Brain microvascular endothelial cell (primary cell): ENCODE results near the gene NFAM1.
A peak's percentile ranks its signal among the peaks of the same experiment; 100 is the strongest.

ENCODE experiments used
- DNase-seq: peaks from one replicate; pipeline ENCODE4 v3.0.0-alpha.2; 2020
- H3K27ac ChIP-seq: fragments of 250-450 bp; sonication (Bioruptor Pico); 2 replicates; pipeline ENCODE4 v1.5.1; 2020; ENCODE audit warnings: mild to moderate bottlenecking, moderate library complexity
- H3K27me3 ChIP-seq: fragments of 250-450 bp; sonication (Bioruptor Pico); replicated peaks from 2 replicates; pipeline ENCODE4 v1.5.1; 2020; ENCODE audit warnings: mild to moderate bottlenecking
- H3K36me3 ChIP-seq: fragments of 250-450 bp; sonication (Bioruptor Pico); replicated peaks from 2 replicates; pipeline ENCODE4 v1.5.1; 2020; ENCODE audit warnings: mild to moderate bottlenecking
- H3K4me3 ChIP-seq: 2 replicates; pipeline ENCODE4 v1.5.1; 2011; ENCODE audit warnings: low read depth, mild to moderate bottlenecking, control low read depth, low read length, moderate library complexity
- in situ Hi-C: cut with HindIII; loops from 2 replicates; pipeline ENCODE4 v1.10.0; 2017; ENCODE audit warnings: low sequenced_read_pairs, low pct_ligation_motif_present
- TF ChIP-seq, protein P1 (sequence below): IDR thresholded peaks from 2 replicates; pipeline ENCODE4 v1.5.1; 2011; ENCODE audit warnings: low read depth, mild to moderate bottlenecking, moderate library complexity, low read length, control low read depth, inconsistent platforms; ENCODE audit errors: missing control alignments

The NFAM1 gene

DNA sequence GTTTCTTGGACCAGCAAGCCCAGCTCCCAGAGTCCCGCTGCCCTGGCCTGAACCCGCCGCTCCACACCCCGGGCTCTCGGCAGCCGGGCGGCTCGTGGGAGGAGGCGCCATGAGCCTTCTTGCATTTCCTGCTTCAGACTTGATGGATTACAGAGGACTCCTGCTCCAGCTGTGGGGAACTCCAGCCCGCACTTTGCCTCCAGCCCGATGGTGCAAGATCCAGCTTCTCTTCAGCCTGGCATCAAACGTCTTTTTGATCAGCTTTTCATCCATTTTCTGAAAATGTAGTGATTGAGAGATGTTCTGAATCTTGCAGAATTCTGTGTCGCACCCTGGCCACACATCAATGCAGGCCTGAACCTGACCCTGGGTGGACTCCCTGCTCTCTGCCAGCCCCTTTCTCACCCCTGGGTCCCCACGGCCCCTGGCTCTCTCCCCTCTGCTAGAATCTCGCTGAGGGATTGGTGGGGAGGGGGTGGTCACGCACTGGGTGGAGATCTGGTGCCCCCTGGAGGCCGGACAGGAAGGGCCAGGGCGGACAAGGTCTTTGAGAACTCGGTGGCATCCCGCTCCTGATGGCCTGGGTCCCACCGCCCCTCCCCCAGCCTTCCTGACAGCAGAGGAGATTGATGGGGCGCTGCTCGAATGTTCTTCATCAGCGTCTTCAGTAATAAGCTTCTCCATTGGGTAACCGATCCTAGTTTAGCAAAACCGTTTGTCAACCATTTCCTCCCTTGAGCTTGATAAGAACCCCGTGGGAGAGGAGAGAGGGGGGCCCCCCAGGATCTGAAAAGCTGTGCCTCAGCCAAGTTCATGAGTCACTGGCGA, 12.1 kb upstream of the NFAM1 start:
- no peaks in the 10 kb centered on the region for H3K36me3 ChIP-seq
- peak overlapping the region; percentile 44 for H3K4me3 ChIP-seq
- TF ChIP-seq, protein P1, sequence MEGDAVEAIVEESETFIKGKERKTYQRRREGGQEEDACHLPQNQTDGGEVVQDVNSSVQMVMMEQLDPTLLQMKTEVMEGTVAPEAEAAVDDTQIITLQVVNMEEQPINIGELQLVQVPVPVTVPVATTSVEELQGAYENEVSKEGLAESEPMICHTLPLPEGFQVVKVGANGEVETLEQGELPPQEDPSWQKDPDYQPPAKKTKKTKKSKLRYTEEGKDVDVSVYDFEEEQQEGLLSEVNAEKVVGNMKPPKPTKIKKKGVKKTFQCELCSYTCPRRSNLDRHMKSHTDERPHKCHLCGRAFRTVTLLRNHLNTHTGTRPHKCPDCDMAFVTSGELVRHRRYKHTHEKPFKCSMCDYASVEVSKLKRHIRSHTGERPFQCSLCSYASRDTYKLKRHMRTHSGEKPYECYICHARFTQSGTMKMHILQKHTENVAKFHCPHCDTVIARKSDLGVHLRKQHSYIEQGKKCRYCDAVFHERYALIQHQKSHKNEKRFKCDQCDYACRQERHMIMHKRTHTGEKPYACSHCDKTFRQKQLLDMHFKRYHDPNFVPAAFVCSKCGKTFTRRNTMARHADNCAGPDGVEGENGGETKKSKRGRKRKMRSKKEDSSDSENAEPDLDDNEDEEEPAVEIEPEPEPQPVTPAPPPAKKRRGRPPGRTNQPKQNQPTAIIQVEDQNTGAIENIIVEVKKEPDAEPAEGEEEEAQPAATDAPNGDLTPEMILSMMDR: peak; percentile 86
- DNase-seq: peak; percentile 90
- in situ Hi-C loops: no loop called here
- no peak overlapping the region for H3K27ac ChIP-seq
- H3K27me3 ChIP-seq: no peaks in the 10 kb centered on the region

GRCh38 chr22:42443240-42444076, 11.3 kb upstream of the NFAM1 start:
- DNase-seq: no peak
- Histone ChIP-seq H3K36me3 (no peaks in the 10 kb centered on the region), H3K27me3 (no peaks in the 10 kb centered on the region), H3K4me3 (peak overlapping the region; percentile 44), H3K27ac (no peak overlapping the region)
- TF ChIP-seq, protein P1: no peak
- in situ Hi-C loops: no loop called here

- Histone ChIP-seq H3K27me3 (no peaks in the 10 kb centered on the region), H3K36me3 (no peaks in the 10 kb centered on the region), H3K4me3 (no peak overlapping the region), H3K27ac (no peak overlapping the region)
- TF ChIP-seq, protein P1: no peak
- DNase-seq: no peak
- in situ Hi-C loops: no loop called here
These were observed 10.5 kb upstream of the NFAM1 start for GRCh38 chr22:42442748-42443147.

DNA sequence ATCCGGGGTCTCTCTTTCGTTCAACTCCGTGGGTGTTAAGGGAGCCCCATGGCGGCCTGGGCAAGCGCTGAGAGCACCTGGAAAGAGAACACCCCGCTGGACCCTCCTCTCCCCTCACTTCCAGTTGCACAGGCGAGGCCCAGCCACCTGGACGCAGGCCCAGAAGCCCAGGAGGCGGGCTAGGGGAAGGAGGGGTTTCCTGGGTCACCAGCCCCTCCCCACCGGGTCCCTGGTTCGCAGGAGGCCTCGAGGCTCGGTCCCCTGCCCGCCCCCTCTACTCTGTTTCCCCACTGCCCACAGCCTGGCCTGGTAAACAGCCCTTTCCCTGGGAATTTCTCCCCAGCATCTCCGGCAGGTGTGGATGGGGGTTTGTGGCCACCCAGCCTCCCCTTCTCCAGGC, 8.5 kb upstream of the NFAM1 start:
- TF ChIP-seq, protein P1: no peak
- in situ Hi-C loops: no loop called here
- Histone ChIP-seq H3K27me3 (no peaks in the 10 kb centered on the region), H3K36me3 (no peaks in the 10 kb centered on the region), H3K27ac (no peak overlapping the region), H3K4me3 (no peak overlapping the region)
- DNase-seq: no peak

DNA sequence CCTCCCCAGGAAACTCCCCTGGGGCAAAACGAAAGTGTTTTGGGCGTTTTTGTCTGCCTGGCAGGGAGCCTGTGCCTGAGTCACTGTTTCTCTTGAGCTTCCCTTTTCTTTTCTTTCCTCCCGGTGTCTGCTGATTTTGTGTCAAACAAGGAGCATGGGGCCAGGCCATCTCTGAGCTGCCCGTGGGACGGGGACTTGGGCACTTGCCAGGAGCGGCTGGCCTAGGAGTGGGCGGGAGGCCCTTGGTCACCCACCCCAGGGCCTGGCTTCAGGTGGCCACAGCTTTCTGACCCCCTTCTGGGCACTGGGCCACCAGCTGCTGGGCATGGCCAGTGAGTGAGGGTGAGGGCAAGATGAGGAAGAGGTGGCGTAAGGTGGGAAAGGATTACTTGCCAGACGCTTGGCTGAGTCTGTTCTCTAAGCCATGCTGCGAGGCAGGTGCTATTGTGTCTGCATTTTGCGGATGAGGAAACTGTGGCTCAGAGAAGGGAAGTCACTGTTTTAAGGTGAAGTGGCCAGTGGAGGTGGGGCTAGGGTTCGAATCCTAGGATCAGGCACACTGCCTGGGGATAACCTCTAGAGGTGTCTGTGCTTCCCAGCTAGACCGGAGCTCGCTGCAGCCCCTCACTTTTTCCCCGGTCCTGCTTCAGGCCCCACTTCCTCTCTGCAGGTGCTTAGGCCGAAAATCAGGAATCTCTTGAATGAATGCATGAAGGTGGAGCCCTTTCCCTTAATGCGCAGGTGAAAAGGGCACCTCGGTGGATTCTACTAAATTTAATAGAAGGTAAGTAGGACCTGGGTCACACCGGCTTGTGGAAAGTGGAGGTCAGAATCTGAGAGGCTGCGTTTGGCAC, 7.8 kb upstream of the NFAM1 start:
- peak; percentile 9 for DNase-seq
- in situ Hi-C loops: no loop called here

More for the DNA sequence above, 7.8 kb upstream of the NFAM1 start:
- TF ChIP-seq, protein P1: no peak
- Histone ChIP-seq H3K36me3 (no peaks in the 10 kb centered on the region), H3K4me3 (no peak overlapping the region), H3K27ac (no peak overlapping the region), H3K27me3 (no peaks in the 10 kb centered on the region)
